Measurements from ENCODE around the gene SSBP4. TPM values are rescaled to one million over a fixed set of nuclear protein-coding genes. Genes with fewer than 3 reads are reported as not detected.

SSBP4 gene
- total RNA-seq, 1 experiment from 2014 or later, result 31.0 TPM

GRCh38 chr19:18461471-18461870, 42.3 kb downstream of the SSBP4 start:
- no peak for DNase-seq (ENCODE audit: extremely low read depth, low read depth)

DNA sequence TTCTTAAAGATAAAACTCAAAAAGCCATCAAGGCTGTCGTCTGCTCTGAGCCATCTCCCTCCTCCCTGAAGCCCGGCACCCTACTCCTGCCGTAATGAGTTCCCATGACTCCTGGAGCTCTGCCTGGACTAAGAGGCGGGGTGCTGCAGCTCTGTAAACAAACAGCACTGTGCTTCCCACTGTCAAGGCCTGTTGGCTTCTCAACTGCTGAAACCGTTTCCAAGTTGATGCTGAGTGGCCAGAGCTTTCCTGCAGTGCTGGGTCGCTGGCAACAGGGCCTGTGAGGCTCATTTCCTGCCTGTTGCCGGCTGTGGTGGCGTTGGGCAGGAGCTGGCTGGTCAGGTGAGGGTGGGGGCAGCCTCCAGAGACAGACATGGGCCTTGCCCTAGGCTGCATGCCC, 45.4 kb downstream of the SSBP4 start:
- no peak for DNase-seq (ENCODE audit: extremely low read depth, low read depth)

GRCh38 chr19:18465214-18465963, 46.2 kb downstream of the SSBP4 start:
- DNase-seq (ENCODE audit: extremely low read depth, low read depth), result no peak

- DNase-seq (ENCODE audit: extremely low read depth, low read depth), result no peak
These were observed 46.8 kb downstream of the SSBP4 start for GRCh38 chr19:18465964-18466339.

GRCh38 chr19:18466354-18466753, 47.2 kb downstream of the SSBP4 start:
- DNase-seq (ENCODE audit: extremely low read depth, low read depth), result no peak

- no peak for DNase-seq (ENCODE audit: extremely low read depth, low read depth)
These were observed 48.8 kb downstream of the SSBP4 start for GRCh38 chr19:18467978-18468377.

- DNase-seq (ENCODE audit: extremely low read depth, low read depth), result no peak
These were observed 49.3 kb downstream of the SSBP4 start for GRCh38 chr19:18468517-18468916.

GRCh38 chr19:18469069-18469846, 50.1 kb downstream of the SSBP4 start:
- DNase-seq (ENCODE audit: extremely low read depth, low read depth), result peak; percentile 40

GRCh38 chr19:18470787-18471186, 51.6 kb downstream of the SSBP4 start:
- DNase-seq (ENCODE audit: extremely low read depth, low read depth), result no peak

- DNase-seq (ENCODE audit: extremely low read depth, low read depth), result no peak
These were observed 54.0 kb downstream of the SSBP4 start for GRCh38 chr19:18473003-18473705.

DNA sequence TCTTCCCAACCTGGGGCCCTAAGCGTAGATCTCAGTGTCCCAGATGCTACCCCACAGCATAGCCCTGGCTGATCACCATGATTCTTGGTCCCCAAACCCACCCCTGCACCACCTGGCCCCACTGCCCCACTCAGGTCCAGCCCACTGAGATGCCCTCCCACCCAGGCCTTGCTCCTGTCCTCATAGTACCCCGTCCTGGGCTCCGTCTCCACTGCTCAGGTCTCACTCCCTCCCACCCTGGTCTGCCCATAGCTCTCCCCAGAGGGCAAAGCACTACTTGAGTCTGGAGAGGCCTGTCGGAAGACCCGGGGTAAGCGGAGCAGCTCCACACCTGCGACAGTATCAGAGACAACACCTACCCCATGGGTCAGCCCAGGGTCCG, 54.5 kb downstream of the SSBP4 start:
- no peak for DNase-seq (ENCODE audit: extremely low read depth, low read depth)

DNA sequence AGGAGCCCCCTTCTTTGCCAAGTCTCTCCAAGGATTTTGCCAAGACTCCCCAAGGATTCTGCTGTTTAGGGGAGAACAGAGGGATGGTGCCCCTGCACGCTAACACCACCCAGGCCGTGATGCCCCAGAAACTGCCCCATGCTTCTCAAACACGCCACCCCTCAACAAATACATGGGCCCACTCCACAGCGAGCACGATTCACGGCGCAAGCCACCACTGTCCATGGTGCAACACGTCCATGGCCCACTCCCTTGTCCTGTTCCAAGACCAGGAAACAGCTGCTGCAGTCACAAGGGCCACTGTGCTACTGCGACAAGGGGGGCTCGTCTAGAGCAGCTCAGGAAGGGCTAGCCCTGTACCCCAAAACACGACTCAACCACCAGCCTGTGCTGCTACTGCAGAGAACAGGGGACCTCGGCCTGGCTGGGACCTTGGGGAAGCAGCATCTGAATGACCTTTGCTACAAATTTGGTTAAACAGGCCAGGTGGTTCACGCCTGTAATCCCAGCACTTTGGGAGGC, 55.2 kb downstream of the SSBP4 start:
- no peak for DNase-seq (ENCODE audit: extremely low read depth, low read depth)

DNA sequence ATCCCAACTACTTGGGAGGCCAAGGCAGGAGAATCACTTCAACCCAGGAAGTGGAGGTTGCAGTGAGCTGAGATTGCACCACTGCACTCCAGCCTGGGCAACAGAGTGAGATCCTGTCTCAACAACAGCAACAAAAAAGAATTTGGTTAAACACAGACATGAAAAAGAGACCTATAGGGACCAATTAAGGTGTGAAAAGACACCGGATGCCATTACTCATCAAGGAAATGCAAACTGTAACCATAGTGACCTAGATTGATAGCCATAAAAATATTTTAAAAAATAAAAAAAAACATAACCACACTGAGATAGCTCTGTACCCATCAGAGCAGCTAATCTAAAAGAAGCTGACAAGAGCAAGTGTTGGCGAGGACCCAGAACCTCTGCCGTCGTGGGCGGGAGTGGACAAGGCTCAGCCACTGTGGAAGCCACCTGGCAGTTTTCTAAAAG, 55.8 kb downstream of the SSBP4 start:
- no peak for DNase-seq (ENCODE audit: extremely low read depth, low read depth)

DNA sequence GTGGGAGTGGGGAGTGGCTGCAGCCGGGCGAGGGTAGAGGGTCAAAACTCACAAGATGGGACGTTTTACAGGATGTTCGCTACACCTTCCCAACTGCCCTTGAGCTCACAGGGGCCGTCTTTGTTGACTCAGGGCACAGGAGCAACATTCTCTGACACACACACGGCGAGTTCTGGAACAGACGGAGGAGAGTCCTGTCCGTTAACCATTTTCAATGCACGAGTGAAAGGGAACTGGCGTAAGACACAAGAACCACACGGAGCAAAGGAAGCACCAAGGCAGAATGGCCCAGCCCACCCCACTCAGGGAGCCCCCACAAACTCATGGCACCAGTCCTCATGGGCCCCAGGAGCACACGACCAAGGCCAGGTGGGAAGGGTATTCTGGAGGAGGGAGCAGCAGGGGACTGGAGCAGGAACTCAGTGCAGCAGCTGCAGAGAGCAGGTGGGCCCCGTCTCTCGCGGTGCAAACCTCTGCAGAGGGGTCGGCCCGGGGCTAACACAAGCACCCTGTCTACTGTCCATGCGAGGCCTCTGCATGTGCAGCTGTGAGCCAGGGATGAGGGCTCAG, 56.6 kb downstream of the SSBP4 start:
- no peak for DNase-seq (ENCODE audit: extremely low read depth, low read depth)

DNA sequence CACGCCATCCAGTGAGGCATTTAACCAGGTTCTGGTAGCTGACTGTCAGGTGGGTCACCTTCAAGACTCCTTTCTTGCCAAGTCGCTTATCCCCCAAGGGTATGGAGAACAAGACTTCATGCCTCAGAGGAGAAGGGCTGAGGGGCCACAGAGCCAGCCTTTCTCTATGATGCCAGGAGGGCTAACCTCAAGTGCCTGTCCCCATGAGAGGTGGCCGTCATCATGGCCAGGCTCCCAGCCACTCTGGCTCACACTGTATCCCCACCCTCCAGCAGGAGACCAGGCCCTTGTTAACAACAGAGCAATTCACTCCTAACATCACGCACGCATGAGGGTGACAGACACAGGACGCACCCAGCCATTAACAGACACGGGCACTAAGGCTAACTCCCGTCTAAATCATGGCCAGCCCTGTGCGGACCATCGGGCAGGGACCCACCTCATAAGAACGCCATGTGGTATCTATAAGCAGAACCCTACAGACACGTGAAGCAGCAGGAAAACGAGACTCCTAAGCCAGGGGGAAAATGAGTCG, 57.4 kb downstream of the SSBP4 start:
- no peak for DNase-seq (ENCODE audit: extremely low read depth, low read depth)

DNA sequence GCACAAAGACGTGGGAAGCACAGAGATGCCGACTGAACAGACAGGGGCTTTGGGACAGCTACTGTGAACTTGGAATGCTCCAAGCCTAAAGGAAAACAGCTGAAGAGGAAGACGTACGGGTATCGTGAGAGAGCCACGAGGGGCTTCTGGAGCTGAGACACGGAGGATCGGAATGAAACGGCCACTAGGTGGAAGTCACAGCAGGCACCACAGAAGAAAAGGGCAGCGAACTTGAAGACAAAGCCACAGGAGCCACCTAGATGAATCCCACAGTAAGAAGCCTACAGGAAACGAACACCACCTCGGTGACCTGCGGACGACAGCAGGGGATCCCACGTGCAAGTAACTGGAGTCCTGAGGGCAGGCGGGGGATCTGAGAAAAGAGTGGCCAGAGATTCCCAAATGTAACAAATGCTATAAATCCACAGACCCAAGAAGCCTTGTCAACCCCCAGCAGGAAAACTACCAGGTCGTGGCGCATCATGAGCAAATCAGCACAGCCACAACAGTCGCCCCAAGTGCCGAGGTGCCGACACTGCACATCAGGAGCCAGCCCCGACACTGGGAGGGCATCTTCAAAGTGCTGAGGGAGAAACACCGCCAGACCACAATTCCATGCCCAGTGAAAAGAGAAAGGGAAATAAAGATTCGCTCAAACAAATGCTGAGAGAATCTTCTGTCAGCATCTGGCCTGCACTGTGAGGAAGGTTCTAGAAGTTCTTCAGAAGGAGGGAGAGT, 58.0 kb downstream of the SSBP4 start:
- no peak for DNase-seq (ENCODE audit: extremely low read depth, low read depth)

DNA sequence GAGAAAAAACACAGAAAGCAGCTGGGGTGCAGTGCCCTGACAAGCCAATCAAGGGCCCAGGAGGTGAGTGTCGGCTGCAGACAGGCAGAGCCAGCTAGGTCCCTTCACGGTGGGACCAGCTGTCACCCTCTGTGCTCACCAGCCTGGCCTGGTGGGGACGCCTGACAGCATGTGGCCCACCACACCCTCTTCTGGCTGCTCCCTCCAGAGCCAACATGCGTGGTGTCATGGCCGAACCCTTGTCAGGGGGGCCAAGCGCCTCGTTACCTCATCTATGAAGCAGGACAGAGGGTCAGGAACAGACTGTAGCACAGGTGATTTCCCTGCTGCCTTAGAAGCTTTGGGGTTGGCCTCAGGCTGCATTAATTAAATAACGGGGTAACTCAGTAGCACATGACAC, 58.8 kb downstream of the SSBP4 start:
- DNase-seq (ENCODE audit: extremely low read depth, low read depth), result no peak

GRCh38 chr19:18478545-18479311, 59.5 kb downstream of the SSBP4 start:
- DNase-seq (ENCODE audit: extremely low read depth, low read depth), result peak; percentile 52

DNA sequence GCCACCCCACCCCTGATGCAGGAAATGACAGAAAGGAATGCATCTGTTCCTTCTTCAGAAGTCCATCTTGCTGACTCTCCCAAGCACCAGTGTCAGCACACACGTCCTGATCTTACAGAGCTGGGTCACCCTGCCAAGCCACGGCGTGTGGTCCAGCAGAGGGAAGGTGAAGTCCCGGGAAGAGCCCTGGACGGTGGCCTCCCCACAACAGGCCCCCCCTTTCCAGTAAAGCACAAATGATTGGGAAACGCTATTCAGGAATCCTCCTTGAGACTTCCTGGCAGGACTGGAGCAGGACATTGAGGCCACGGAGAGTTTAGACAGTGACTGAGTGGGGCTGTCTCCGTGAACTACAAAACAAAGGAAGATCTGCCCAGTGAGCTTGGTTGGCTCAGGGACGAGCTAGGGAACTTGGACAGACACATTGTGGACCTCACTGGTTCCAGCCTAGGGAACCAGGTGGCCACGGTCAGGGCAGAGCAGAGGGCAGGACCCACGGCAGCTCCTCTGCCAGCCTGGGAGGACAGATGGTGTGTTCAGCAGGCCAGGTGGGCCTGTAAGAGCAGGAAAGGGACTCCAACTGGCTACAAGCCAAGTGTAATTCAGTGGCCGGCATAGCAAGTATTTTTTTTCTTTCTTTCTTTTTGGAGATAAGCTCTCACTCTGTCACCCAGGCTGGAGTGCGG, 61.0 kb downstream of the SSBP4 start:
- DNase-seq (ENCODE audit: extremely low read depth, low read depth), result no peak

Data from NCI-H460 (cell line).